Measurements from ENCODE around the gene NSMCE1. TPM values are rescaled to one million over a fixed set of nuclear protein-coding genes. Genes with fewer than 3 reads are reported as not detected.

Gene NSMCE1
- total and polyA plus RNA-seq, 10 donors = 18.4 to 79.0 (median 36.7) TPM

GRCh38 chr16:27219161-27219560 lies 49.4 kb downstream of the NSMCE1 start:
- H3K36me3 ChIP-seq = peaks cover 0 to 90% (median 50%) of the 10 kb centered on the region in 6 donors
- no peak for TF ChIP-seq CTCF (IDR thresholded peaks at IDR 0.05 in 8 of 11, conservative IDR thresholded peaks at IDR 0.05 in 3 of 11)
- no peak for TF ChIP-seq POLR2A (IDR thresholded peaks at IDR 0.05)
- no peak for TF ChIP-seq POLR2AphosphoS5 (IDR thresholded peaks at IDR 0.05)
- no peaks in the 10 kb centered on the region for H3K27me3 ChIP-seq (replicated peaks in 1 of 7)
- H3K27ac ChIP-seq = no peak overlapping the region
- H3K9me3 ChIP-seq = no peaks in the 10 kb centered on the region
- peaks cover 0 to 19% (median 6%) of the 10 kb centered on the region in 6 donors for H3K4me1 ChIP-seq
- no peak overlapping the region for H3K4me3 ChIP-seq
- no peak for DNase-seq
- 87 to 96% (median 93%) methylated on average over 10 of the region's 10 CpGs for WGBS, 5 donors
- intact Hi-C loops (cut with DNase I; ENCODE audit: low total_unique reads) = no loop called here

GRCh38 chr16:27218756-27219155 lies 49.8 kb downstream of the NSMCE1 start:
- Histone ChIP-seq H3K27me3 (replicated peaks in 1 of 7) (no peaks in the 10 kb centered on the region), H3K9me3 (no peaks in the 10 kb centered on the region), H3K4me3 (no peak overlapping the region), H3K36me3 (peaks cover 0 to 90% (median 52%) of the 10 kb centered on the region in 6 donors), H3K27ac (no peak overlapping the region), H3K4me1 (peaks cover 0 to 15% (median 4%) of the 10 kb centered on the region in 6 donors)
- TF ChIP-seq POLR2AphosphoS5 (IDR thresholded peaks at IDR 0.05) (no peak), POLR2A (IDR thresholded peaks at IDR 0.05) (no peak), CTCF (IDR thresholded peaks at IDR 0.05 in 8 of 11, conservative IDR thresholded peaks at IDR 0.05 in 3 of 11) (no peak)
- WGBS, 5 donors = 92 to 98% (median 98%) methylated on average over 9 of the region's 9 CpGs
- DNase-seq = peak; percentile 37
- intact Hi-C loops (cut with DNase I; ENCODE audit: low total_unique reads) = no loop called here

- intact Hi-C loops (cut with DNase I; ENCODE audit: low total_unique reads) = no loop called here
- DNase-seq = no peak
- Histone ChIP-seq H3K4me3 (no peak overlapping the region), H3K36me3 (peaks cover 0 to 90% (median 56%) of the 10 kb centered on the region in 6 donors), H3K9me3 (no peaks in the 10 kb centered on the region), H3K27ac (no peak overlapping the region), H3K27me3 (replicated peaks in 1 of 7) (no peaks in the 10 kb centered on the region), H3K4me1 (no peaks in the 10 kb centered on the region)
- WGBS, 5 donors = 87 to 91% (median 89%) methylated on average over 7 to 10 of the region's 10 CpGs
- TF ChIP-seq POLR2A (IDR thresholded peaks at IDR 0.05) (no peak), CTCF (IDR thresholded peaks at IDR 0.05 in 8 of 11, conservative IDR thresholded peaks at IDR 0.05 in 3 of 11) (no peak), POLR2AphosphoS5 (IDR thresholded peaks at IDR 0.05) (no peak)
These were observed 51.3 kb downstream of the NSMCE1 start for GRCh38 chr16:27217256-27217655.

GRCh38 chr16:27216297-27216885 lies 52.2 kb downstream of the NSMCE1 start:
- Histone ChIP-seq H3K36me3 (peaks cover 0 to 98% (median 58%) of the 10 kb centered on the region in 6 donors), H3K27me3 (replicated peaks in 1 of 7) (no peaks in the 10 kb centered on the region), H3K4me3 (no peak overlapping the region), H3K27ac (no peak overlapping the region), H3K4me1 (no peaks in the 10 kb centered on the region), H3K9me3 (no peaks in the 10 kb centered on the region)
- intact Hi-C loops (cut with DNase I; ENCODE audit: low total_unique reads) = no loop called here
- no peak for DNase-seq
- WGBS, 5 donors = 91 to 94% (median 92%) methylated on average over 15 to 16 of the region's 16 CpGs
- no peak for TF ChIP-seq POLR2AphosphoS5 (IDR thresholded peaks at IDR 0.05)
- TF ChIP-seq POLR2A (IDR thresholded peaks at IDR 0.05) = no peak
- TF ChIP-seq CTCF (IDR thresholded peaks at IDR 0.05 in 8 of 11, conservative IDR thresholded peaks at IDR 0.05 in 3 of 11) = no peak

Data from spleen (tissue), 11 donors.